ENCODE results near the gene SNX10.

The SNX10 gene

GRCh38 chr7:26346611-26347203, 55.0 kb downstream of the SNX10 start:
- peak; percentile 85 for DNase-seq (ENCODE audit: low spot score)
- POLR2A ChIA-PET (ENCODE audit: low non-redundant PET), result no interaction called here
- no peak overlapping the region for H3K27ac ChIP-seq

GRCh38 chr7:26348234-26348851, 56.7 kb downstream of the SNX10 start:
- H3K27ac ChIP-seq, result no peak overlapping the region
- POLR2A ChIA-PET (ENCODE audit: low non-redundant PET), result no interaction called here
- CTCF ChIA-PET, result interaction anchor here (0.7 to 1.1 kb wide), 2 partner anchors 379 to 434 kb away, joined by 3 to 4 read pairs; no protein-coding TSS in a partner anchor
- TF ChIP-seq CTCF (conservative IDR thresholded peaks at IDR 0.05; ENCODE audit: low read depth), result no peak
- no peak for DNase-seq (ENCODE audit: low spot score)

More at GRCh38 chr7:26346611-26347203, 55.0 kb downstream of the SNX10 start:
- no peak for TF ChIP-seq CTCF (conservative IDR thresholded peaks at IDR 0.05; ENCODE audit: low read depth)
- CTCF ChIA-PET, result interaction anchor here (0.7 kb wide), 1 partner anchor 19 kb away, joined by 3 read pairs; no protein-coding TSS in a partner anchor

- ChIA-PET CTCF (no interaction called here), POLR2A (ENCODE audit: low non-redundant PET) (interaction anchor here (0.8 kb wide), 1 partner anchor 25 kb away, joined by 3 read pairs; no protein-coding TSS in a partner anchor)
- TF ChIP-seq CTCF (conservative IDR thresholded peaks at IDR 0.05; ENCODE audit: low read depth), result no peak
- no peak overlapping the region for H3K27ac ChIP-seq
- peak; percentile 43 for DNase-seq (ENCODE audit: low spot score)
Measured at GRCh38 chr7:26349005-26349915, 57.6 kb downstream of the SNX10 start.

GRCh38 chr7:26351171-26351570, 59.5 kb downstream of the SNX10 start:
- ChIA-PET POLR2A (ENCODE audit: low non-redundant PET) (no interaction called here), CTCF (interaction anchor here (0.6 to 2.1 kb wide), 4 partner anchors 14 to 800 kb away, joined by 3 to 6 read pairs (median 4); no protein-coding TSS in a partner anchor)
- no peak for DNase-seq (ENCODE audit: low spot score)
- no peak for TF ChIP-seq CTCF (conservative IDR thresholded peaks at IDR 0.05; ENCODE audit: low read depth)
- no peak overlapping the region for H3K27ac ChIP-seq

- CTCF ChIA-PET, result interaction anchor here (0.6 to 1.6 kb wide), 4 partner anchors 9 to 463 kb away, joined by 3 to 5 read pairs (median 4); no protein-coding TSS in a partner anchor
Measured at GRCh38 chr7:26356229-26356628, 64.6 kb downstream of the SNX10 start.

More at GRCh38 chr7:26356229-26356628, 64.6 kb downstream of the SNX10 start:
- POLR2A ChIA-PET (ENCODE audit: low non-redundant PET), result no interaction called here
- no peak for DNase-seq (ENCODE audit: low spot score)
- H3K27ac ChIP-seq, result no peak overlapping the region
- no peak for TF ChIP-seq CTCF (conservative IDR thresholded peaks at IDR 0.05; ENCODE audit: low read depth)
